HG03097 (cell line): ENCODE results near the gene TUBGCP6.

ENCODE experiments used
- ATAC-seq: cut with Tn5 transposase; IDR thresholded peaks from one replicate; pipeline ENCODE4 v1.9.1; 2021; ENCODE audit not compliant: unreplicated experiment, low FRiP score

The TUBGCP6 gene

GRCh38 chr22:50252082-50253045 lies 7.5 kb upstream of the TUBGCP6 start:
- ATAC-seq, result no peak

DNA sequence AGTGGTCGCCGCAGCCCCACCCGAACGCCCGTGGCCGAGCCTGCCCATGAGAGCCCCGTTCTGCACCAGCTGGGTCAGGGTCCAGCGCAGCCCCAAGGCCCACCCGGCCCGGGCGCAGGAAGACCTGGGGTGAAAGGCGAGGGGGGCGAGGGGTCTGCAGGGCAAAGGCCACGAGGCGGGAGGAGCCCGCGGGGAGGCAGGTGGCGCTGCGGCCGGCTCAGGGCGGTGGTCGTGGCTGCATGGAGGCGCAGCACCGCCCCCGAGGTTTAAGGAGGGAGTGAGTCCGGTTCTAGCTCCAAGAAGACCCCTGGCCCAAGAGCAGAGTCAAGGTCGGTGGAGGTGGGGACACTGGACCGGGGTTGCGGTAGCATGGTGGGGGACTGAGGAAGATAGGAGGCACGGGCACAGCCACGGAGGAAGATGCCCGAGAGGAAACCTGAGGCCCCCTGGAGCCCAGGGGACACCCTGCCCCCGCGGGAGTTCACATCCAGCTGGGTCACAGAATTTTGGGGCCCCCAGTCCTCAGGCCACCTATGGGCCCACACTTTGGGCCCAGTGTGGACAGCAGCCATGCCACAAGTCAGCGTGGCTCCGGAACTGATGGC lies 6.8 kb upstream of the TUBGCP6 start:
- ATAC-seq, result no peak

DNA sequence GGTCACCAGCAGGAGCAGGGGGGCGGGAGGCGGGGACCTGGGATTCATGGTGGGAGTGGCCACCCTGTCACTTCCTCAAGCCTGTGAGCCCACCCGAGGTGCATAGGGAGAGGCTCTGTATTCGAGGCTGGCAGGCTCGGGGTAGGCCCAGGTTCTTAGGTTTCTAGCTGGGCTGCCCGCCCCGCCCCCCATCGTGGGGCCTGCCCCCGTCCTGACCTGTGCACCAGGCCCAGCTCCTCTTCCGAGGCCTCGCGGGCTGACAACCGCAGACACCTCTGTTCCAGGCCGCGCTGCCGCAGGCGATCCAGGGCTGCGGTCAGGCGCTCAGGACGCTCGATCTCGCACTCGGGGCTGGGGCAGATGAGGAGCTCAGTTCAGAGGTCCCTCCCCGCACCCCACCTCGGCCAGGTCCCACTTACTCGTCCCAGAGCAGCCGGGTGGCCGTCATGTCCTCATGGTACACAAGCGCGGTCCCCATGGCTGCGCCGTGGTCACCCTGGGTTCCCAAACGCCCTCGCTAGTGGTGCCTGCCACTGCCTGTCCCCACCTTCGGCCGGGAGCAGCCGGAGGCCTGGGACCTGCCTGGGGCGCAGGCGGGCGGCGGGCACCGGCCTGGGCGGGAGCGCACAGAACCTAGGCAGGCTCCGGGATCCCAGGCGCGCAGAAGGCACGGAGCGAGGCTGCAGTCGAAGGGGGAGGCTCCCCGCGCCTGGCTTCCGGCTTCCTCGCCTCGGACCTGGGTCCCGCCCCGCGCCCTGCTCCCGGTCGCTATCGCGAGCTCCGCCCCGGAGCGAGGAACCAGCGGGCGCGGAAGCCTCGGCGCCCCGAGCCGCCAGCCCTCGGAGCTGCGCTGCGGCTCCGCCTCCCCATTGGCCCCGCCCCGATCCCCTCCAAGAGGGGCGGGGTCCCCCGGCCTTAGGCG lies 6.0 kb upstream of the TUBGCP6 start, which contains the start of gene HDAC10:
HDAC10 (minus strand) TSS at position 711 of the 922 bp plus-strand sequence; CDS start at position 478, 233 bp downstream.
- peak; percentile 36 for ATAC-seq

GRCh38 chr22:50250249-50250554 lies 5.4 kb upstream of the TUBGCP6 start:
- ATAC-seq, result no peak

- ATAC-seq, result no peak
These were observed 4.8 kb upstream of the TUBGCP6 start for GRCh38 chr22:50249341-50250248.

- ATAC-seq, result no peak
These were observed 3.6 kb upstream of the TUBGCP6 start for GRCh38 chr22:50248196-50249081.

DNA sequence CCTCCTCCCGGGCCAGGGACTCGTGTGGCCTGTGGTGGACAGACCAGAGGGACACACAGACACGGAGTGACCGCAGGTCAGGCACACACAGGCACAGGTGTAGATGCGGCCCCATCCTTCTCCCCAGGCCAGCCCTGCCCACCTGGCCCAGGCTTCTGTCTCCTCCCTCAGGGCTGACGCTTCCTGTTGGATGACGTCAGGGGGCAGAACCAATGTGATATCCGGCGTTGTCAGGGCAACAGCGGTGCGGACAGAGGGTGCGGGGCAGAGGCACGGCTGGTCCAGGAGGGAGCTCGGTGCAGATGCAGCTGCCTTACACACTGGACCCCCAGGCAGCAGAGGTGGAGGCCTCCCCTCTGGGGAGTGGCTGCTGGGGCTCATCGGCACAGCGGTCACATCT lies 2.9 kb upstream of the TUBGCP6 start:
- no peak for ATAC-seq

DNA sequence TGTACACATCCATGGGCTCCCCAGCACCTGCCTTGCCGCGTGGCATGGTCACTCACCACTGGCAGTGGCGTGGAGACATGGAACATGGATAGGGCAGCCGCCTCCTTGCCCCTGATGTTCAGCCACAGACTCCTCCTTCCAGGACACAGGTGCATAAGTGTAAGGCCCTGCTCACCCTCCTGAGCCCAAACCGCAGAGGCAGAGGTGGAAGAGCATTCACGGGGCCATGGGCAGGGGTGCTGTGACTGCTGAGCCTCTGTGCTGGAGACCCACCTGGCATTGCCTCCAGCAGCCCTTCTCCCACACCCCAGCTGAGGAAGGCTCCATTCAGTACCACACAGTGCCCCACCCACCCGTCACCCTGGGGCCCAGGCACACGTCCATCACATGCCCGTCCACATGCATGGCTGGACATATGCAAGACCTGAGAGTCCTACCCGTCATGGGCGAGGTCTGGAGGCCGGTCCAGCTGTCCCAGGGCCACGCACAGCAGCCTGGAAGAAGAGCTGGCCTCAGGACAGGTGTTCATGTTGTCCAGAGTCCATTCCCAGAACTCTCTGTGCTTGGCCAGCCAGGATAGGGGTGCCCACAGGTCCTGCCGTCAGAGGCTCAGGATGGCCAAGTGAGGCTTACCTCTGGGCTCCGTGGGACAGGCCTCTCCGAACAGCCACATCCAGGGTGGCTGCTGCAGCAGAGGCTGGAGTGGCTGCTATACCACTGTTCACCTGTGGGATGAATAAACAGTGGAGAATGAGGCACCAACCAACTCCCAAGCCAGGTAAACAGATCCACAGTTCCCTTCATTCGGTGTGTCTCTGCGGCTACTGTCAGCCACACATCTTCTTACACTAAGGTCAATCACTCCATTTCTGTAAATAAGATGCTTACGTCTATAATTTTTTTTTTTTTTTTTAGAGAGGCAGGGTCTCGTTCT lies 1.7 kb upstream of the TUBGCP6 start:
- ATAC-seq, result no peak

- no peak for ATAC-seq
These were observed 620 bp upstream of the TUBGCP6 start for GRCh38 chr22:50245214-50246072.

DNA sequence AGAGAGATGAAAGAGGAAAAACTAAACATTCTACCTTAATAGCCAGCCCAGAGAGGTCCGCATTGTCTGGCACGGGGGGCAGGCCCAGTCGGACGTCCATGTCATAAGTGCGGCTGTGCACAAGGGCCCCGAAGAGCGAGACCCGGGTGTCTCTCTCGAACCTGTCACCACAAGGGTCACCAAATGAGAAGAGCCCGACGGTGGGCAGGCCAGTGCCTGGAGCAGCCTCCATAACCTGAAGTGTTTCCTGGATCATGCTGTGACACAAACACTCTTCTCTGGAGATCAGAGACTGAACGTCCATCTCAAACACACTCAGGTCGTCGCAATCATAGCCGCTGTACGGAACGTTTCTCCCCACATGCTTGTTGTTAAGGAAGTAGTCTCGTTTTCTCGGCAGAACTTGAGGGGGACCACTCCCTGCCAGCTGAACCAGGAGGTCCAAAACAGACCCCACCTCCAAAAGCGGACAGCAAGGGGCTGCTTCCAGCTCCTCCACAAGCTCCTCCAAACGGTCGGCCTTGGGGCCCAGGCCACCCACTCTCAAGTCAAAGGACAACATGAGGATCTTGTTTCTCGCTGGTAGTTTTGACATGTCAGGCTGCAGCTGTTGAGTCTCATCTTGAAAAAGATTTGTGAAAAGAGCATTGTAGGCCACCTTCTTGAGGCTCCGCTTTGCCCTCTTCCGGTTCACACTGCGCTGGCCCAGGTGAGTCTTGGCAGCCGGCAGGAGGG lies 971 bp downstream of the TUBGCP6 start:
- ATAC-seq, result peak; percentile 4

GRCh38 chr22:50242406-50242949 lies 2.3 kb downstream of the TUBGCP6 start:
- ATAC-seq, result no peak

- ATAC-seq, result no peak
These were observed 6.1 kb downstream of the TUBGCP6 start for GRCh38 chr22:50238755-50239154.

- ATAC-seq, result no peak
These were observed 8.0 kb downstream of the TUBGCP6 start for GRCh38 chr22:50236731-50237409.

DNA sequence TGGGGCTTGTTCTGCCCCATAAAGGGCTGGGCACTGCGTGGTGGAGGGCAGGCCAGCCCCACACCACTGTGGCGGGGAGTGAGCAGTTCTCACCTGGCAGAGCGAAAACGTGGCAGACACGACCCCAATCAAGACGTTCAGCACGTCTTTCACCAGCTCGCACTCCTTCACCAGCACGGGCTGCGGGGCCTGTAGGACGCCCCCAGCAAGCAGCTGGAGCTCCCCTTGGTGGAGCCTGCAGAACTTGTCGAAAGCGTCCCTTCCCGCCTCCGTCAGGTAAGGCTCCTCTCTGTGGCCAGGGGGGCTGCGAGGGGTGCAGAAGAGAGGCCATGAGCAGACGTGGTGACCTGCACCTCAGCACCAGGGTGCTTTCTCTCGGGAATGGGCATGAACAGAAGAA lies 11.6 kb downstream of the TUBGCP6 start:
- ATAC-seq, result no peak

DNA sequence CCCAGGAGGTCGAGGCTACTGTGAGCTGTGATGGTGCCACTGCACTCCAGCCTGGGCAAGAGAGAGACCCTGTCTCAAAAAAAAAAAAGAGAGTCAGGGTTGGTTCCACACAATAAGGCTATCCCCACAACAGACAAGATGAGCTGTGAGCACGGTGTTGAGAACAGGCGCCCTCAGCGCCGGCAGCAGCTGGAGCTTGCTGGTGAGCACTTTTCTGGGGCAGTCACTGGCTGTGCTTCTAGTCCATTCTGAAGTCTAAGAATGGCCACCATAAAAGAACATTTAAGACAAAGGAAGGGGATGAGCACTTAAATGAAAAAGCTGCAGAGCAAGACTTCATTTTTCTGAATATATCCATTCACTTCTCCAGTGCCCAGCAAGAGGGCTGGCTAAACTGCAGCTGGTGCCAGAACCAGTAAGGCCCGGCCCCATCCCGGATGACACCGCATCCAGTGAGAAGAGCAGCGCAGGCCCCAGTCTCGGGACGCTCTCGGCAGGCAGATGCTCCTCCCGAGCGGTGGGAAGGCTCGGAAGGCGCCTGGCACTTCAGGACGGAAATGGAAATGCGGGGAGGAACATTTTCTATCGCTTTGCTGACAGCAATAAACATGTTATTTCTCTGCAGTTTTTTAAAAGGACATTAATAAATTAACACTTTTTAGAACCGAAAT lies 12.2 kb downstream of the TUBGCP6 start:
- no peak for ATAC-seq
